NOMO-1 (cell line): ENCODE results near the gene ZNF292.
"Not testable (repeated sequence)": the region's sequence is repeated elsewhere in the genome, so short reads cannot be mapped to it uniquely, and the experiment has no call there.

ENCODE experiments used
- DNase-seq, 2 experiments: peaks; one replicate each; lab custom pipeline; 2025; ENCODE audit not compliant: unreplicated experiment in 2 of 2; lab: John Stamatoyannopoulos, UW

ZNF292 gene

DNA sequence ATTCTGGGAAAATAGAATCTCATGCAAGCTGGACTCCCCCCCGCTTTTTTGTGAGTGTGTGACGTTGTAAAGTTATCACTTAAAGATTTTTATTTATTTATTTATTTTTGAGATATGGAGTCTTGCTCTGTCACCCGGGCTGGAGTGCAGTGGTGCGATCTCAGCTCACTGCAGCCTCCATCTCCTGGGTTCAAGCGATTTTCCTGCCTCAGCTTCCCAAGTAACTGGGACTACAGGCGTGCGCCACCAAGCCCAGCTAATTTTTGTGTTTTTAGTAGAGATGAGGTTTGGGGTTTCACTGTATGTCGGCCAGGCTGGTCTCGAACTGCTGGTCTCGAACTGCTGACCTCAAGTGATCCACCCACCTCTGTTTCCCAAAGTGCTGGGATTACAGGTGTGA lies 2.2 kb downstream of the ZNF292 start:
- DNase-seq = not testable (repeated sequence)

DNA sequence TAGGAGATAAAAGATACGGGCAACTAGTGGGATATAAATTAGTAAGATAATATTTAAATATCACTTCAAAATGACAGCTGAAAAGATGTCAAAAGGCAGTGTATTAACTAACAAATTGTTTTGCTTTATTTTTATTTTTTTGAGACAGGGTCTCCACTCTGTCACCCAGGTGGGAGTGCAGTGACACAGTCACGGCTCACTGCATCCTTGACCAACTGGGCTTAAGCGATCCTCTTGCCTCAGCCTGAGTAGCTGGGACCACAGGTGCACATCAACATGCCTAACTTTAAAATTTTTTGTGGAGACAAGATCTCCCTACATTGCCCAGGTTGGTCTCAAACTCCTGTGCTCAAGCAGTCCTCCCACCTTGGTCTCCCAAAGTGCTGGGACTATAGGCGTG lies 5.9 kb downstream of the ZNF292 start:
- no peak for DNase-seq

DNA sequence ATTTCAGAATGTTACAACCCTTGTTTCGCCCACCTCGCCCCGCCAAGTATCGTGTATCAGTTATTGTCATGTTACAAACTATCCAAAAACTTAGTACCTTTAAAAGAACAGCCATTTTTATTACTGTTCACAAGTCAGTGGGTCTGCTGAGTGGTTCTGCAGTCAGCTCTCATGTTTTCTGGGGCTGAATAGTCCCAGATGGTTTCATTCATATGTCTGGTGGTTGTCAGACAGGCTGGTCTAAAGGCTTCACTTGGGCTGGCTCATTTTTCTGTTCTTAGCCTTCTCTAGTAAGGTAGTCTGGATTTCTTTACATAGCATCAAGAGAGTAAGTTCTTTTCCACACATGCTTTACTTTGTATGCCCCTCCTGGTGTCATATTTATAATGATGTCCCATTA lies 8.6 kb downstream of the ZNF292 start:
- no peak for DNase-seq

DNA sequence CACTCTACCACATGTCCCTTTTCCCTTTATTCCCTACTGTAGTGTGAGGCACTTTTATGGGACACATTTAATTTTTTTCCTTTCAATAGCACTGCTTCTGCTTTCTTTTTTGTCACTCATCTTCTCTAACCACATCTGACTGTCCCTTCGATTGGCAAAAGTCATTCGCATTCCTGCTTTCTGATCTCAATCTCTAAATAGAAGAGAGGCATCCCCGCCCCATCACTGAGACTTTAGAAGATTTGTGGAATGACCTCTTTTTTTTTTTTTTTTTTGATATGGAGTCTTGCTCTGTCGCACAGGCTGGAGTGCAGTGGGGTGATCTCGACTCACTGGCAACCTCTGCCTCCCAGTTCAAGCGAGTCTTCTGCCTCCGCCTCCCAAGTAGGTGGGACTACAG lies 9.1 kb downstream of the ZNF292 start:
- DNase-seq = no peak

GRCh38 chr6:87165185-87165584 lies 9.8 kb downstream of the ZNF292 start:
- DNase-seq = no peak

- no peak for DNase-seq
Measured at GRCh38 chr6:87171938-87172633, 16.7 kb downstream of the ZNF292 start.

DNA sequence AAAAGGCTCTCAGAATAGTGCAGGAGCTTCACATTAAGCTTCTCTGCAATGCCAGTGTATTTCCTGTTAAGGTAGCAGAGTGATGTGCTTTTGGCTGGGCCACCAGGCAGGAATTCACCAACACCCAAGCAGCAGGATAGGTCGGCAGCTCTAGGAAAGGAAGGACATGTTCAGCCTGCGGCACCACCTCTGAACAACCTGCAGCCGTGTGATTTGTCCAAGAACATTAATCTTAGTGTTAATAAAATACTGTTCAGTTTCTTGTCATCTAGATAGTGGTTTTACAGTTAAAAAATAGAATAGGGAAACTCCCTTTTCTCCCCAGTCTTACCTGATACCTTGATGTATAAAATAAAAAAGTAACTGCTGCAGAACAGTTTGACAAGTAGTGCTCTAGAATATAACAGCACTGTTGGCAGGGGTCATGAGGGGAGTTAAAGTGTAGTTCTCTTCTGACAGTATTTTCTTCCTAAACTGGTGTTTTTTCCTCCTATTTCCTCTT lies 18.8 kb downstream of the ZNF292 start:
- no peak for DNase-seq

- no peak for DNase-seq
Measured at GRCh38 chr6:87176493-87176892, 21.1 kb downstream of the ZNF292 start.

DNA sequence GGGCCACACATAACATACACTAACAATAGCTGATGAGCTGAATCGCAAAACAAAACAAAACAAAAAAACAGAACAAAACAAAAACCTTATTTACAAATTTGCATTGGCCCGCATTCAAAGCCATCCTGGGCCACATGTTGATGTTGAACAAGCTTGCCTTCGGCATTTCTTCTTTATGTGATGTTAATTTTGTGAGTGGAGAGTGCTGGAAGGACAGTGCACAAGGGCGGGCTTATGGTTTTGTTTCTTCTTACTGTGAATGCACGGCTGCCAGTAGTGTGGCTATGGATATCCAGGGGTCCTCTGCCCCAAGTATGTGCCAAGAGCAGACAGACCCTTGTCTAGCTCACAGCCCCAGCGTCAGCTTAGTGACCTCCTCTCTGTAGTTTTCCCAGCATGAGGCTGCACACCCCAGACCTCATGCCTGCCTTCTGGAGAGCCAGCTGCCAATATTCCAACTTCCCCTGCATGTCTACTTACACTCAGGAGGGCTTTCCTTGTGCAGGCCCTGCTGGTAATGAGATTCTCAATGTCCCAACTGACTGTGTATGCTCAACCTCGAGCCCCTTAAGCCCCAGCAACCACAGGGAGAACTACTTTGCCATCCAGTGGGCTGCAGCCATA lies 24.9 kb downstream of the ZNF292 start:
- no peak for DNase-seq

- DNase-seq = no peak
Measured at GRCh38 chr6:87181903-87182302, 26.5 kb downstream of the ZNF292 start.

DNA sequence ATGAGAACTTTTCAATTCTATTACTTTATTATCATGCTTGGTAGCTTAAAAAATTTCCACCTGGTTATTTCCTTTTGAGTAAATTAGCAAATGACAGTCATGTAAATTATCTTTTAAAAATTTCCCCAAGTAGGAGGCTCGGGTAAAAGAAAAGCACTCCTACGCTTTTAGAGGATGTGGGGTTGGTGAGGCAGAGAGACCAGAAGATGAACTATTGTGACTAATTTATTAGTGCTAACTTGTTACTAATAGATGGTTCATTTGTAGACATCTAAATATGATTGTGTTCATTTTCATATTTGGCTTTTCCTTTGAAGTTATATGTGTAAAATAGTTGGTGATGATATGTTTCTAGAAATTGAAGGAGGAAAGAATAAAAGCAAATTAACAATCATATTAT lies 27.0 kb downstream of the ZNF292 start:
- no peak for DNase-seq

- no peak for DNase-seq
Measured at GRCh38 chr6:87182940-87183339, 27.6 kb downstream of the ZNF292 start.

- DNase-seq = no peak
Measured at GRCh38 chr6:87183687-87184086, 28.3 kb downstream of the ZNF292 start.

GRCh38 chr6:87184762-87185250 lies 29.4 kb downstream of the ZNF292 start:
- DNase-seq = no peak

DNA sequence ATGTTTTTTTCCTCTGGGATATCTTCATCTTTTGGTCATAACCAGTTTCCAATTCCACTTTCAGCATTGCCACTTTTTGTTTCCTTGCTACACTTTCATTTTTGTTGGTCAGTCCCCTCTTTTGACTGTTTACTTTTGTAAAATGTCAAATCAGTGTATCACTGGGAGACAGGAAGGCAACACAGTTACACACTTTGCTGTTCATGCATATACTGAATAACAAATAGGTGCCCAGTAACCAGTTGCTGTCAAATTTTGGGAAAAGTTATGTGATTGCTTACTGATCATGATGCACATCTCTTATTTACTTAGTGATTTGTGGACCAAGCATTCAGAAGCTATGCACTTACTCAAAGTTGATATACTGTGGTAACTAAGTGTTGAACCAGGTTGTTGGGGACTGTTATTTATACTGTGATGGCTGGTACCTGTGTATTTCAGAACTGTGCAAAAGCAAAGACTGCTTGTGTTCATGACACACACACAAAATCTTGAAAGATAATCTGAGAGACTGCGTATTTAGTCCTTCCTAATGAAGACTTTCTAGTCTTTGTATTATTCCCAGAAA lies 41.0 kb downstream of the ZNF292 start:
- DNase-seq = no peak

DNA sequence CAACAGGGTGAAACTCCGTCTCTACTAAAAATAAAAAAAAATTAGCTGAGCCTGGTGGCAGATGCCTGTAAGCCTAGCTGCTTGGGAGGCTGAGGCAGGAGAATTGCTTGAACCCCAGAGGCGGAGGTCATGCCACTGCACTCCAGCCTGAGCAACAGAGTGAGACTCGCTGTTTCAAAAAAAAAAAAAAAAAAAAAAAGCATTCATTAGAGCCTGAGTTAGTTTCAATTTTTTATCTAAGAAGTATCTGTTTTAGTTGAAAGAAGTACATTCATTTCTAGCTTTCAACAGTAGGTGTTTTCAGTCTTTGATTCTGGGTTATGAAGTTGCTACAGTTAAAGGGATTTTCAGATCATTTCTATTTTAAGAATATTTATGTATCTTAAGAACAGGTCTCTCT lies 42.2 kb downstream of the ZNF292 start:
- DNase-seq = no peak

DNA sequence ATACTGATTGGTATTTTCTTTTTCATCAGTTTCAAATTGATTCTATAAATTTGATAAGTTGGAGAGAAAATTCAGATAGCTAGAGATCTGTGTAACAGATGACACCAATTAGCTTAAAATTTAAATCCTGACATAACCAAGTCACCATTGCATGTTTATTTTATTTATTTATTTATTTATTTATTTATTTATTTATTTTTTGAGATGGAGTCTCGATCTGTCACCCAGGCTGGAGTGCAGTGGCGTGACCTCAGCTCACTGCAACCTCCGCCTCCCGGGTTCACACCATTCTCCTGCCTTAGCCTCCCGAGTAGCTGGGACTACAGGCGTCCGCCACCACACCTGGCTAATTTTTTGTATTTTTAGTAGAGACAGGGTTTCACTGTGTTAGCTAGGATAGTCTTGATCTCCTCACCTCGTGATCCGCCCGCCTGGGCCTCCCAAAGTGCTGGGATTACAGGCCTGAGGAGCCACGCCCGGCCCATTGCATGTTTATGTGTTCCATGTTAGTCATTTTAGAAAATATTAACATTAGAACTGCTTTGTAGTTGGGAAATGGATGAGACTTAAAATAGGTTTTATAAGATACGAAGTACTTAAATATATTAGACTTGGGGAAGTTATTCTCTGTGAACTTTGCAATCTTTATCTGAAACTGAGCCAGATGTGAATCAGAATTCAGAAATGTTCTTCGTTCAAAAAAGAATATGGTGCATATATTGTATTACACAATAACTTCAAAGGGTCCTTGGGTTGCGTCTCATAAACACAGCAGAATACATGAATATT lies 42.9 kb downstream of the ZNF292 start:
- DNase-seq = not testable (repeated sequence)

DNA sequence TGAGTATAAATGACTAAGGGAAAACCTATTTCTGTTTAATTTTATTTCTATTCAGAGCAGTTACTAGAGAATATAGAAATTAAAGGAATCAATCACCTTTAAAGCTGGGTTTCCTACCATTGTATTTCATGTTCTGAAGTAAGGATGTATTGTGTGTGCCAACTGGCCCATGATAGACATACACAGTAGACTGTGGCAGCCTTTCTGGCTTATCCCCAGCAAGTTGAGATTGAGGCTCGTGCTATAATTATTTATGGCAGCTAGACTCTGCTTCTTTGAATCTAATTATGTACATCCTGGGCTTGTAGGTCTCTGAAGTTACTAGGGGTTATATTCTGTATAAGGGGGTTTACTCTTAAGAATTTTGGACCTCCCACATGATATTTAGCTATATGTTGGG lies 44.4 kb downstream of the ZNF292 start:
- DNase-seq = no peak

DNA sequence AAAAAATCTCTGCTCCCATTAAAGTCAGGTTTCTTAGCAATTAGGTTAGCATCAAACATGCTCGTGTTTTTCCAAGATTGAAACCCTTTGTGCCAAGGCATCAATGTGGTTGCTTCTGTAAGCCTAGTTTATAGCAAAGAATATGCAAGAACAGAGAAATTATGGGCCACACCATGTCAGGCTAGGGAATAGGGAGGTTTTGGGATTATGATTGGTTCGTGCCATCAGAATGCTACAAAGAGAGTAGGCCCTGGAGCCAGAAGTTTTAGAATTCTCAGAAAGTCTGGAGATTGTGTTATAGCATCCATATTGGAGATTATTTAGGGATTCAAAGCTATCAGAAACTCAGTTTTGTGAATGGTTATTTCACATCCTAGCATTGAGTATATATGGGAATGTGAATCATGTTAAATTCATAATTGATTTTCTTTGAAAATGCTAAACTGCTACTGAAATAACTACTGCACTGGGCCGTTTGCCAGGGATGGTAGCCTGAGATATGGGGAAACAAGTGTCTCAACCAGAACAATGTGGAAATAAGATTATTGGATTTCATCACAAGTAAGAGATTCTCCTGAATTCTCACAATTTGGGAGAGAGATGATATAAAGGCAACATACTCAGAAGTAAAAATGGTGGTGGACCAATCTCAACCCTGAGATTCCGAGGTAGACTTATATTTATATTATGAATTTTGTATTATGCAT lies 45.3 kb downstream of the ZNF292 start:
- DNase-seq = peak in 1 of 2 experiments; percentile 4

- DNase-seq = no peak
Measured at GRCh38 chr6:87203448-87204023, 48.2 kb downstream of the ZNF292 start.
